NCI-H774 (cell line): ENCODE results near the gene LVRN.

ENCODE experiments used
- DNase-seq: peaks from one replicate; lab custom pipeline; 2025; lab: John Stamatoyannopoulos, UW

Gene LVRN

GRCh38 chr5:115956957-115957356 is 5.3 kb upstream of the LVRN start:
- no peak for DNase-seq

- DNase-seq: no peak
Measured at GRCh38 chr5:115961381-115962238, 665 bp upstream of the LVRN start.

GRCh38 chr5:115962565-115963402 is 509 bp downstream of the LVRN start:
- DNase-seq: no peak

- DNase-seq: no peak
Measured at GRCh38 chr5:115963566-115963965, 1.3 kb downstream of the LVRN start.

- no peak for DNase-seq
Measured at GRCh38 chr5:115968770-115969169, 6.5 kb downstream of the LVRN start.

GRCh38 chr5:115977096-115977495 is 14.8 kb downstream of the LVRN start:
- no peak for DNase-seq

- DNase-seq: no peak
Measured at GRCh38 chr5:115977988-115978387, 15.7 kb downstream of the LVRN start.

GRCh38 chr5:115978779-115979178 is 16.5 kb downstream of the LVRN start:
- DNase-seq: no peak

- no peak for DNase-seq
Measured at GRCh38 chr5:115979201-115980041, 17.1 kb downstream of the LVRN start.

GRCh38 chr5:115983519-115983918 is 21.2 kb downstream of the LVRN start:
- no peak for DNase-seq

- no peak for DNase-seq
Measured at GRCh38 chr5:115985802-115986757, 23.8 kb downstream of the LVRN start.

- no peak for DNase-seq
Measured at GRCh38 chr5:115988002-115988401, 25.7 kb downstream of the LVRN start.

- DNase-seq: no peak
Measured at GRCh38 chr5:115992848-115993350, 30.6 kb downstream of the LVRN start.

GRCh38 chr5:115995351-115995750 is 33.1 kb downstream of the LVRN start:
- DNase-seq: no peak

- DNase-seq: no peak
Measured at GRCh38 chr5:116002116-116002906, 40.0 kb downstream of the LVRN start.

GRCh38 chr5:116004248-116004647 is 42.0 kb downstream of the LVRN start:
- DNase-seq: no peak

- DNase-seq: no peak
Measured at GRCh38 chr5:116009806-116010205, 47.5 kb downstream of the LVRN start.

GRCh38 chr5:116011046-116011445 is 48.8 kb downstream of the LVRN start:
- no peak for DNase-seq

- DNase-seq: no peak
Measured at GRCh38 chr5:116013207-116013785, 51.0 kb downstream of the LVRN start.

GRCh38 chr5:116013936-116014335 is 51.7 kb downstream of the LVRN start:
- DNase-seq: no peak
